Tibial nerve (tissue), 3 donors: ENCODE measurements around the gene SPIC.

Experiments
- CTCF ChIP-seq, 5 experiments: fragments of 200-600 bp in 3 of 5; fragments of 450-650 bp in 2 of 5; sonication (generic) in 3 of 5; IDR thresholded peaks; one replicate each; pipeline ENCODE4 v1.5.1; 2016 to 2019; ENCODE audit warnings: antibody characterized with exemption in 5 of 5, mild to moderate bottlenecking in 3 of 5, moderate library complexity in 2 of 5
- POLR2A ChIP-seq, 2 donors: fragments of 450-650 bp; IDR thresholded peaks; one replicate each; pipeline ENCODE4 v1.6.1; 2017; ENCODE audit warnings: antibody characterized with exemption in 2 of 2, mild to moderate bottlenecking in 2 of 2, moderate library complexity in 2 of 2

DNA sequence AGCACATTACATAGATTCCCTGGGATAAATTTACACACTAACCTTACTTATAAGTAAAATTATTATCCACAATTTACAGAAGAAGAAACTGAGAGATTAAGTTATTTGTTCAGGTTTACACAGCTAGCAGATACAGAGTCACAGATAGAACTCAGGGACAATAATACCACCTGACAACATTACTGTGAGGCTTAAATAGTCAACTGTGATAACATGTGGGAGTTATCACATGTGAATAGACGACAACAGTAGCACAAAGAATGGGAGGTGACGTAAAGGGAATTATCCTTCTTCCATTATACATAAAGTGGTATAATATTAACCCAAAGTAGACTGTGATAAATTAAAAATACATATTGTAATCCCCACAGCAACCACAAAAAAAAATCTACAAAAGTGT lies 6.2 kb upstream of the SPIC start:
- TF ChIP-seq CTCF (IDR thresholded peaks at IDR 0.05) (no peak), POLR2A (IDR thresholded peaks at IDR 0.05) (no peak)
